Ishikawa (cell line): Measurements from ENCODE around the gene HNF1A.

Experiments
- CEBPB ChIP-seq: IDR thresholded peaks from 2 replicates; pipeline ENCODE4 v1.6.1; 2012
- CREB1 ChIP-seq: IDR thresholded peaks from 2 replicates; pipeline ENCODE4 v1.6.1; 2012; ENCODE audit warnings: low read depth
- EP300 ChIP-seq: IDR thresholded peaks from 2 replicates; pipeline ENCODE4 v1.6.1; 2012; ENCODE audit warnings: borderline replicate concordance
- FOXM1 ChIP-seq: IDR thresholded peaks from 2 replicates; pipeline ENCODE4 v1.6.1; 2012; ENCODE audit warnings: low read depth, borderline replicate concordance
- NFIC ChIP-seq: IDR thresholded peaks from 2 replicates; pipeline ENCODE4 v1.6.1; 2012
- RAD21 ChIP-seq: IDR thresholded peaks from 2 replicates; pipeline ENCODE4 v1.6.1; 2012; ENCODE audit warnings: low read depth
- TAF1 ChIP-seq: IDR thresholded peaks from 2 replicates; pipeline ENCODE4 v1.6.1; 2012; ENCODE audit warnings: low read depth, mild to moderate bottlenecking
- TCF12 ChIP-seq: IDR thresholded peaks from 2 replicates; pipeline ENCODE4 v1.6.1; 2012; ENCODE audit warnings: low read depth
- ZBTB7A ChIP-seq: IDR thresholded peaks from 2 replicates; pipeline ENCODE4 v1.6.1; 2012; ENCODE audit warnings: low read depth
- TF ChIP-seq, protein P1 (sequence below): IDR thresholded peaks from 2 replicates; pipeline ENCODE4 v1.6.1; 2012
- TF ChIP-seq, protein P2 (sequence below): IDR thresholded peaks from 2 replicates; pipeline ENCODE4 v1.6.1; 2012

GRCh38 chr12:120999191-121000120 lies 21.1 kb downstream of the HNF1A start:
- TF ChIP-seq EP300: no peak
- TF ChIP-seq, protein P1, sequence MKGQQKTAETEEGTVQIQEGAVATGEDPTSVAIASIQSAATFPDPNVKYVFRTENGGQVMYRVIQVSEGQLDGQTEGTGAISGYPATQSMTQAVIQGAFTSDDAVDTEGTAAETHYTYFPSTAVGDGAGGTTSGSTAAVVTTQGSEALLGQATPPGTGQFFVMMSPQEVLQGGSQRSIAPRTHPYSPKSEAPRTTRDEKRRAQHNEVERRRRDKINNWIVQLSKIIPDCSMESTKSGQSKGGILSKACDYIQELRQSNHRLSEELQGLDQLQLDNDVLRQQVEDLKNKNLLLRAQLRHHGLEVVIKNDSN: no peak
- no peak for TF ChIP-seq TAF1
- TF ChIP-seq, protein P2, sequence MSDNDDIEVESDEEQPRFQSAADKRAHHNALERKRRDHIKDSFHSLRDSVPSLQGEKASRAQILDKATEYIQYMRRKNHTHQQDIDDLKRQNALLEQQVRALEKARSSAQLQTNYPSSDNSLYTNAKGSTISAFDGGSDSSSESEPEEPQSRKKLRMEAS: no peak
- no peak for TF ChIP-seq RAD21
- no peak for TF ChIP-seq NFIC
- TF ChIP-seq ZBTB7A: no peak
- TF ChIP-seq TCF12: no peak
- no peak for TF ChIP-seq FOXM1
- TF ChIP-seq CEBPB: no peak
- no peak for TF ChIP-seq CREB1
